ENCODE measurements around the gene FAM120AOS. TPM values are rescaled to one million over a fixed set of nuclear protein-coding genes. Genes with fewer than 3 reads are reported as not detected.

The FAM120AOS gene
- 41.7 and 51.0 TPM in 2 replicates for total RNA-seq

DNA sequence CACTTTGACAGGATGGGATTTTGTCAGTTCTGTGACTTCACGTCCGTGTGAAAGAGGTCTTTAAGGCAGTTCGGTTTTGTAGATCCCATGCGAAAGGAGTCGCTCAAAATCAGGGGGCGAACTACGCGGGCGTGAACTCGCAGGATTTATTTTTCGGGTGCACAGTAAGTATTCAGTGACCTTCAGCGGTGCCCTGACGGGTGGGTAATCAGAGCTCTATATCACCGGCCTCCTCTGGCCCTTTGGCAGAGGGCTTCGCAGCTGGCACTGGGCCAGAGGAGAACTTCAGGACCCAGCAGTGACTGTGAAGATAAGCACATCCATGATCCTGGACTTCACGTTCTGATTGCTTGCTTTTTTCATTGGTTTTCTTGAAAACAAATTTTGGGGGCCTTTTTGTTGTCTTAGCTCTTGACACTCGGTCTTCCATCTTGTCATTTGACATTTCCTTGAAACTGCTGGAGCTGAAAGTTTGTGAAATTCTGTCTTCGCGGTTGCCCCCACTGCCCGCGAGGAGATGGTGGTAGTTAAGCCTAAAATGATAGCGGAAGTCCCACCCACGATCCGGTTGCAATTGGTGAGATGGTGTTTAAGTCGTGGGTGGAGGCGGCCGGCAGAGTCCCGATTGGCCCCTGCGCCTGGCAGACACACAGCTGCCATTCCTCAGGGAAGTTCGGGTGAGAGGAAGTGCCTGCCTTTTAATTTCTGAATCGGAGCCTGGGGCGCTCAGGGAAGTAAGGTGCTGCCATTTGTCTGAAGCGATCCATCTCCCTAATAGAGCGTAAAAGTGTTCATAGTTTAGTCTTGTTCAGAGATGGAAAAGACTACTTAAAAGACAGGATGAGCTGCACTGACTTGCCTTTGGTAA is at the start of gene FAM120AOS:
TSS of gene FAM120AOS (minus strand) at position 535 of the 868 bp plus-strand sequence. CDS start 872 bp downstream, outside the sequence.
- TF ChIP-seq, protein P1, sequence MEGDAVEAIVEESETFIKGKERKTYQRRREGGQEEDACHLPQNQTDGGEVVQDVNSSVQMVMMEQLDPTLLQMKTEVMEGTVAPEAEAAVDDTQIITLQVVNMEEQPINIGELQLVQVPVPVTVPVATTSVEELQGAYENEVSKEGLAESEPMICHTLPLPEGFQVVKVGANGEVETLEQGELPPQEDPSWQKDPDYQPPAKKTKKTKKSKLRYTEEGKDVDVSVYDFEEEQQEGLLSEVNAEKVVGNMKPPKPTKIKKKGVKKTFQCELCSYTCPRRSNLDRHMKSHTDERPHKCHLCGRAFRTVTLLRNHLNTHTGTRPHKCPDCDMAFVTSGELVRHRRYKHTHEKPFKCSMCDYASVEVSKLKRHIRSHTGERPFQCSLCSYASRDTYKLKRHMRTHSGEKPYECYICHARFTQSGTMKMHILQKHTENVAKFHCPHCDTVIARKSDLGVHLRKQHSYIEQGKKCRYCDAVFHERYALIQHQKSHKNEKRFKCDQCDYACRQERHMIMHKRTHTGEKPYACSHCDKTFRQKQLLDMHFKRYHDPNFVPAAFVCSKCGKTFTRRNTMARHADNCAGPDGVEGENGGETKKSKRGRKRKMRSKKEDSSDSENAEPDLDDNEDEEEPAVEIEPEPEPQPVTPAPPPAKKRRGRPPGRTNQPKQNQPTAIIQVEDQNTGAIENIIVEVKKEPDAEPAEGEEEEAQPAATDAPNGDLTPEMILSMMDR (IDR thresholded peaks at IDR 0.05; ENCODE audit: insufficient read depth, low read length, poor library complexity, severe bottlenecking): no peak
- DNase-seq (ENCODE audit: low read depth): peak; percentile 83
- Histone ChIP-seq H3K4me3 (ENCODE audit: low read depth, low read length) (peak within 1 kb of the TSS; percentile 93), H3K36me3 (ENCODE audit: control insufficient read depth, insufficient read depth, low read length) (peaks cover 1% of the 10 kb centered on the region), H3K27me3 (ENCODE audit: control insufficient read depth, insufficient read depth, low read length) (no peaks in the 10 kb centered on the region)

DNA sequence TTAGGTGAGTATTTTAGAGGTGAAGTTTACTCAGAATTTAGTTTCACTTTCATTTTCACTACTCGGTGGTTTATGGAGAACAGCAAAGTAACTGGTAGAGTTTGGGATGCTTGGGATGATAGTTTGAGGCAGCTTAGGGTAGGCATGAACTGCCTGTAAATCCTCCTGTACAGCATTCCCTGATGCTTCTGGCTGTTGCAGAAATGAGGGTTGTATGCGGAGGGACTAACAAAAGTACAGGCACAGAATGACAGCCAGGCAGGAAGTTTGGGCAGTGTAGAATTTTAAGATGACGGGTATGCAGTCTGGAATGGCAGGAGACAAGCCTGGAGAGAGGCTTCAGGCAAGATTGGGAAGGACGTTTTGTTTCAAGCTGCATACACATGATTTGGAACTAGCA is 48.0 kb upstream of the FAM120AOS start:
- Histone ChIP-seq H3K27me3 (ENCODE audit: control insufficient read depth, insufficient read depth, low read length) (no peaks in the 10 kb centered on the region), H3K36me3 (ENCODE audit: control insufficient read depth, insufficient read depth, low read length) (peaks cover 1% of the 10 kb centered on the region), H3K4me3 (ENCODE audit: low read depth, low read length) (no peak overlapping the region)
- no peak for DNase-seq (ENCODE audit: low read depth)
- TF ChIP-seq, protein P1 (IDR thresholded peaks at IDR 0.05; ENCODE audit: insufficient read depth, low read length, poor library complexity, severe bottlenecking): no peak

DNA sequence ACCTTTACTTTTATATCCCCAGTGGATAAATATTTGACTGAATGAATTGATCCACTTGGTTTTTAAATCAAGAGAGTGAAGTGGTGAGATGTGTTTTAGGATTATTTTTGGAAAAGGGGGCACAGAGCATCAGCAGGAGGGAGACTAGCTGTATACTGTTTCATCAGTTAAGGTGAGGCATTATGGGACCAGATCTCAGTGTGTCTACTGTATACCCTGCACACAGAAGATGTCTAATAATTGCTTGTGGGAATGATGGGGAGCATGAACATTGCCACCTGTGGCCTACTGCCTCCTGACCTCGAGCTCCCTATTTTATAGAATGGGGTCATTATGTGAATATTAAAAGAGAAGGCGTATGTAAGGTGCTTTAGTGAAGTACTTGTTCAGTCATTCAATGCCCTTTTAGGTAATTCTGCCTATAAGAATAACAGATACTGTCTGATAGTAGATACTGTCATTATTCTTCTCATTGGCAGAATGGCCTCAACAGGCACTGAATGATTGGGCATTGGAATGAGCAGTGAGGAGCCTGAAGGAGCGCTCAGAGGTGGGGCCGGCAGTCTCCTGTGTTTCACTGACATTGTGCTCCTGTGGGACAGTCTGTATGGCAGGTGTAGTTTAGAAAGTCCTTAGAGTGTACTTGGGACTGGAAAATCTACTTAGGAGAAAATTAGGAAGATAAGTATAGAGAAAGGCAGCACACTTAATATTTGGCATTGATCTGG is 47.4 kb upstream of the FAM120AOS start:
- H3K4me3 ChIP-seq (ENCODE audit: low read depth, low read length): no peak overlapping the region
- DNase-seq (ENCODE audit: low read depth): no peak
- peaks cover 1% of the 10 kb centered on the region for H3K36me3 ChIP-seq (ENCODE audit: control insufficient read depth, insufficient read depth, low read length)
- TF ChIP-seq, protein P1 (IDR thresholded peaks at IDR 0.05; ENCODE audit: insufficient read depth, low read length, poor library complexity, severe bottlenecking): no peak
- H3K27me3 ChIP-seq (ENCODE audit: control insufficient read depth, insufficient read depth, low read length): no peaks in the 10 kb centered on the region

DNA sequence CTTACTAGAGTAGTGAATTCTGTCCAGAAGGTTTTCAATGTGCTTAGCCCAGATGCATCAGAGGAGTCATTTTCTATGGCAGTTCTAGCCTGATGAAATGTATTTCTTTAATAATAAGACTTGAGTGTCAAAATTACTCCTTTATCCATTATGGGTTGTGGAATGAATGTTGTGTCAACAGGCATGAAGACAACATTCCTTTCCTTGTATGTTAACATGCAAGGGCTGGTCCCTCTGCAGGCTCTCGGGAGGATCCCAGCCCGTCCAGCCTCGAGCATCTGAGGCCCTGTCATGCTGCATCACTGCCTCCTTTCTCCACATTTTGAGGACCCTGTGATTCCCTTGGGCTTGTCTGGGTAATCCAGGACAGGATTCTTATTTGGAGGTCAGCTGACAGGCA is 42.9 kb upstream of the FAM120AOS start:
- Histone ChIP-seq H3K27me3 (ENCODE audit: control insufficient read depth, insufficient read depth, low read length) (no peaks in the 10 kb centered on the region), H3K36me3 (ENCODE audit: control insufficient read depth, insufficient read depth, low read length) (peaks cover 1% of the 10 kb centered on the region), H3K4me3 (ENCODE audit: low read depth, low read length) (no peak overlapping the region)
- TF ChIP-seq, protein P1 (IDR thresholded peaks at IDR 0.05; ENCODE audit: insufficient read depth, low read length, poor library complexity, severe bottlenecking): no peak
- DNase-seq (ENCODE audit: low read depth): no peak

DNA sequence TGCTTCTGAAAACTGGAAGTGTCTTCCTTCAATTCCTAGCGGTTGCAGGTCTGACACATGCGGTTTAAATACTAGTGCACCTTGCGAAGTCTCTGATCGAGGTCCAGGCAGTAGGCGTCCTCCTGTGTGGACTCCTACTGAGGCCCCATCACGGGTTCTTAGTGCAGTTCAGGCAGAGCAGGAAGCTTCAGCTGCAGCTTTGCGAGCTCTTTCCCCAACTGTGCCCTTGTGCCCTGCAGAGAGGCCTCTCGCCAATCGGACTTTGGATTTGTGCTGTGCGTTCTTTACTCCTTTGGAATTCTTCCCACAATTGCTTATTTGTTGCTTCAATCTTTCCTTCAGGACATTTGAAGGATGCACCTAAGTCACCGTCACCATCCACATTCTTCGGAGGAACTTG is 40.6 kb upstream of the FAM120AOS start:
- Histone ChIP-seq H3K27me3 (ENCODE audit: control insufficient read depth, insufficient read depth, low read length) (no peaks in the 10 kb centered on the region), H3K36me3 (ENCODE audit: control insufficient read depth, insufficient read depth, low read length) (peaks cover 1% of the 10 kb centered on the region), H3K4me3 (ENCODE audit: low read depth, low read length) (no peak overlapping the region)
- DNase-seq (ENCODE audit: low read depth): no peak
- TF ChIP-seq, protein P1 (IDR thresholded peaks at IDR 0.05; ENCODE audit: insufficient read depth, low read length, poor library complexity, severe bottlenecking): no peak
